HEK293 (cell line): ENCODE measurements around the gene TIAM2.

ENCODE experiments used
- CTCF ChIA-PET: fragments of 350-600 bp; formaldehyde crosslinking; extraction: SDS; loops from one replicate; lab custom pipeline; 2021; ENCODE audit warnings: antibody characterized with exemption; lab: Yijun Ruan, JAX
- POLR2A ChIA-PET: fragments of 300-600 bp; formaldehyde crosslinking; extraction: SDS; loops from one replicate; lab custom pipeline; 2020; ENCODE audit warnings: antibody characterized with exemption, inconsistent platforms; lab: Yijun Ruan, JAX
- H3K27ac ChIP-seq: fragments of 200-500 bp; sonication (Bioruptor generic); 2 replicates; pipeline ENCODE4 v1.5.1; 2014; ENCODE audit warnings: low read depth, low read length, control low read depth, inconsistent platforms; ENCODE audit errors: extremely low read depth
- H3K36me3 ChIP-seq, 2 experiments: fragments of 200-500 bp in 1 of 2; sonication (Bioruptor generic) in 1 of 2; 1 replicate in 1 of 2; 2 replicates in 1 of 2; pipeline ENCODE4 v1.5.1; 2014 to 2017; ENCODE audit warnings: inconsistent platforms in 2 of 2, low read length in 2 of 2; ENCODE audit not compliant: control insufficient read depth in 2 of 2, insufficient read depth in 1 of 2
- H3K4me1 ChIP-seq: fragments of 200-500 bp; sonication (Bioruptor generic); 2 replicates; pipeline ENCODE4 v1.5.1; 2014; ENCODE audit warnings: mild to moderate bottlenecking, low read length, inconsistent platforms; ENCODE audit not compliant: control insufficient read depth, insufficient read depth
- H3K4me3 ChIP-seq: 2 replicates; pipeline ENCODE4 v1.5.1; 2011; ENCODE audit warnings: low read depth, mild to moderate bottlenecking, control low read depth, low read length, moderate library complexity
- H3K9me3 ChIP-seq: fragments of 200-500 bp; sonication (Bioruptor generic); 2 replicates; pipeline ENCODE4 v1.5.1; 2014; ENCODE audit warnings: low read depth, low read length, inconsistent platforms; ENCODE audit not compliant: control insufficient read depth, insufficient read depth
- EGR2 ChIP-seq: fragments of 450-650 bp; formaldehyde crosslinking; IDR thresholded peaks from 2 replicates; pipeline ENCODE4 v1.5.1; 2016; ENCODE audit warnings: low read depth, missing biosample characterization, missing genetic modification characterization
- GLI4 ChIP-seq: fragments of 450-650 bp; formaldehyde crosslinking; IDR thresholded peaks from 2 replicates; pipeline ENCODE4 v1.5.1; 2016; ENCODE audit warnings: missing biosample characterization, missing genetic modification characterization
- PRDM6 ChIP-seq: fragments of 450-650 bp; formaldehyde crosslinking; IDR thresholded peaks from 2 replicates; pipeline ENCODE4 v1.5.1; 2017; ENCODE audit warnings: missing biosample characterization, missing genetic modification characterization
- SP2 ChIP-seq: fragments of 450-650 bp; formaldehyde crosslinking; IDR thresholded peaks from 2 replicates; pipeline ENCODE4 v1.5.1; 2016; ENCODE audit warnings: missing biosample characterization, missing genetic modification characterization
- SP3 ChIP-seq: fragments of 450-650 bp; formaldehyde crosslinking; IDR thresholded peaks from 2 replicates; pipeline ENCODE4 v1.5.1; 2016; ENCODE audit warnings: missing biosample characterization, missing genetic modification characterization
- ZBTB44 ChIP-seq: fragments of 450-650 bp; IDR thresholded peaks from 2 replicates; pipeline ENCODE4 v1.5.1; 2018; ENCODE audit warnings: missing biosample characterization, mild to moderate bottlenecking, missing genetic modification characterization
- ZFHX2 ChIP-seq: fragments of 450-650 bp; formaldehyde crosslinking; conservative IDR thresholded peaks from 2 replicates; pipeline ENCODE4 v1.5.1; 2016; ENCODE audit warnings: missing biosample characterization, missing genetic modification characterization
- ZNF133 ChIP-seq: fragments of 450-650 bp; formaldehyde crosslinking; IDR thresholded peaks from 2 replicates; pipeline ENCODE4 v1.5.1; 2016; ENCODE audit warnings: missing biosample characterization, missing genetic modification characterization
- ZNF146 ChIP-seq: fragments of 450-650 bp; formaldehyde crosslinking; IDR thresholded peaks from 2 replicates; pipeline ENCODE4 v1.5.1; 2016; ENCODE audit warnings: missing biosample characterization, missing genetic modification characterization
- ZNF157 ChIP-seq: fragments of 450-650 bp; formaldehyde crosslinking; IDR thresholded peaks from 2 replicates; pipeline ENCODE4 v1.5.1; 2016; ENCODE audit warnings: missing biosample characterization, missing genetic modification characterization
- ZNF18 ChIP-seq: fragments of 450-650 bp; formaldehyde crosslinking; IDR thresholded peaks from 2 replicates; pipeline ENCODE4 v1.5.1; 2016; ENCODE audit warnings: missing biosample characterization, missing genetic modification characterization
- ZNF202 ChIP-seq: fragments of 450-650 bp; formaldehyde crosslinking; IDR thresholded peaks from 2 replicates; pipeline ENCODE4 v1.5.1; 2016; ENCODE audit warnings: missing biosample characterization, missing genetic modification characterization, borderline replicate concordance
- ZNF311 ChIP-seq: fragments of 450-650 bp; formaldehyde crosslinking; IDR thresholded peaks from 2 replicates; pipeline ENCODE4 v1.5.1; 2017; ENCODE audit warnings: missing biosample characterization, missing genetic modification characterization, borderline replicate concordance
- ZNF391 ChIP-seq: fragments of 450-650 bp; formaldehyde crosslinking; IDR thresholded peaks from 2 replicates; pipeline ENCODE4 v1.5.1; 2016; ENCODE audit warnings: low read depth, missing biosample characterization, missing genetic modification characterization, borderline replicate concordance
- ZNF449 ChIP-seq: fragments of 450-650 bp; formaldehyde crosslinking; IDR thresholded peaks from 2 replicates; pipeline ENCODE4 v1.5.1; 2017; ENCODE audit warnings: missing biosample characterization, mild to moderate bottlenecking, missing genetic modification characterization, moderate library complexity
- ZNF514 ChIP-seq: fragments of 450-650 bp; formaldehyde crosslinking; IDR thresholded peaks from 2 replicates; pipeline ENCODE4 v1.5.1; 2016; ENCODE audit warnings: missing biosample characterization, missing genetic modification characterization
- ZNF639 ChIP-seq: fragments of 450-650 bp; formaldehyde crosslinking; IDR thresholded peaks from 2 replicates; pipeline ENCODE4 v1.5.1; 2016; ENCODE audit warnings: missing biosample characterization, missing genetic modification characterization
- ZNF670 ChIP-seq: fragments of 450-650 bp; formaldehyde crosslinking; IDR thresholded peaks from 2 replicates; pipeline ENCODE4 v1.5.1; 2016; ENCODE audit warnings: missing biosample characterization, missing genetic modification characterization, low read depth

TIAM2 gene

GRCh38 chr6:155252581-155252980 lies 257.5 kb downstream of the TIAM2 start:
- ChIA-PET CTCF (interaction anchor here (0.6 to 1.7 kb wide), 5 partner anchors 24 to 577 kb away, joined by 3 to 6 read pairs (median 4); no protein-coding TSS in a partner anchor), POLR2A (no interaction called here)
- peaks cover 15 to 91% of the 10 kb centered on the region in 2 experiments for H3K36me3 ChIP-seq
- no peaks in the 10 kb centered on the region for H3K4me1 ChIP-seq
- TF ChIP-seq ZNF18 (tag by site-specific recombination), result no peak
- TF ChIP-seq ZNF146 (tag by site-specific recombination), result no peak
- TF ChIP-seq ZFHX2 (tag by site-specific recombination), result peak; percentile 40; the same call in 1 of the 2 replicates
- TF ChIP-seq EGR2, result peak; percentile 70
- no peak overlapping the region for H3K4me3 ChIP-seq
- no peak overlapping the region for H3K27ac ChIP-seq
- no peaks in the 10 kb centered on the region for H3K9me3 ChIP-seq

- no peak for TF ChIP-seq ZNF202 (tag by site-specific recombination)
- TF ChIP-seq, all 188 proteins: peak for 0
- no peak overlapping the region for H3K27ac ChIP-seq
- no peak overlapping the region for H3K4me3 ChIP-seq
- POLR2A ChIA-PET, result no interaction called here
- H3K9me3 ChIP-seq, result no peaks in the 10 kb centered on the region
- peaks cover 15 to 91% of the 10 kb centered on the region in 2 experiments for H3K36me3 ChIP-seq
- no peaks in the 10 kb centered on the region for H3K4me1 ChIP-seq
- CTCF ChIA-PET, result interaction anchor here (0.6 to 1.0 kb wide), 2 partner anchors 130 to 325 kb away, joined by 4 to 6 read pairs; no protein-coding TSS in a partner anchor
These were observed 258.2 kb downstream of the TIAM2 start for GRCh38 chr6:155253337-155253736.

GRCh38 chr6:155254139-155254538 lies 259.0 kb downstream of the TIAM2 start:
- ChIA-PET CTCF (no interaction called here), POLR2A (no interaction called here)
- H3K4me3 ChIP-seq, result no peak overlapping the region
- TF ChIP-seq SP3 (tag by site-specific recombination) (no peak), ZNF670 (tag by site-specific recombination) (no peak), ZNF311 (no peak), ZBTB44 (tag by site-specific recombination) (no peak), GLI4 (no peak), ZNF157 (tag by site-specific recombination) (no peak), ZNF133 (tag by site-specific recombination) (no peak), SP2 (no peak), ZNF391 (no peak), ZFHX2 (tag by site-specific recombination) (no peak), ZNF639 (tag by site-specific recombination) (no peak), ZNF449 (no peak), ZNF514 (tag by site-specific recombination) (no peak), PRDM6 (tag by site-specific recombination) (no peak)
- no peaks in the 10 kb centered on the region for H3K9me3 ChIP-seq
- no peak overlapping the region for H3K27ac ChIP-seq
- peaks cover 15 to 95% of the 10 kb centered on the region in 2 experiments for H3K36me3 ChIP-seq
- H3K4me1 ChIP-seq, result no peaks in the 10 kb centered on the region
